Measurements from ENCODE around the gene AGAP1.

The AGAP1 gene

GRCh38 chr2:236105955-236106607, 612.2 kb downstream of the AGAP1 start:
- DNase-seq (ENCODE audit: low read depth): no peak

- DNase-seq (ENCODE audit: low read depth): no peak
These were observed 612.9 kb downstream of the AGAP1 start for GRCh38 chr2:236106761-236107160.

- DNase-seq (ENCODE audit: low read depth): no peak
These were observed 613.7 kb downstream of the AGAP1 start for GRCh38 chr2:236107536-236107935.

DNA sequence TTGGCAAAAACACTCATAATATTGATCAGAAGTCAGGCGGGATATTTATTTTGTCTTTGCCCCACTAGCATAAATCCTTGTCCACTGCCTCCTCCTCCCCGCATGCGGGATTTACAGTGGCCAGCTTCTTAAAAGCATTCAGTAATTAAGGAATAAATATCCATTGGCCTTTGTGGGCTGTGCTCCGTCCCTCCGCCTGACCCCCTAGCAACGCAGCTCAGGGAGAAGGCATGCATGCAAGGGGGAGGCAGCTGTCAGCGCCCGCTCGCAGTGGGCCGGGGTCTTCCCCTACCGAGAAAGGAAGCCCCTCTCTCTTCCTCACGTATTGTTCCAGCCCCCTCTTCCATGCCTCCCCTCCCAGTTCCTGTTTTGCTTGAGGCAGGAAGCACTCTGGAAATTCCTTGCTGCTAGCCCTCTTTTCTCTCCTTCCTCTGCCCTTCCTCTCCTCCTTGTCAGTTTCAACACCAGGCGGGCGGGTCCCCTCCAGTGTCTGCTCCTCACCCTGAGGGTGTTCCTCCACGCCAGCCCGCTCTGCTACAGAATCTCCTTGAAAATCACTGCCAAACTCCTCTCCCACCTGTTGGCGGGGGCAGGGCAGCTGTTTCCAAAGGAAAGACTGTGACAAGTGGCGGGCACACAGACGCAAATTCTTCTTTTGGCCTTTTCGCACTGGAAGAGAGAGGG, 614.2 kb downstream of the AGAP1 start:
- DNase-seq (ENCODE audit: low read depth): no peak

DNA sequence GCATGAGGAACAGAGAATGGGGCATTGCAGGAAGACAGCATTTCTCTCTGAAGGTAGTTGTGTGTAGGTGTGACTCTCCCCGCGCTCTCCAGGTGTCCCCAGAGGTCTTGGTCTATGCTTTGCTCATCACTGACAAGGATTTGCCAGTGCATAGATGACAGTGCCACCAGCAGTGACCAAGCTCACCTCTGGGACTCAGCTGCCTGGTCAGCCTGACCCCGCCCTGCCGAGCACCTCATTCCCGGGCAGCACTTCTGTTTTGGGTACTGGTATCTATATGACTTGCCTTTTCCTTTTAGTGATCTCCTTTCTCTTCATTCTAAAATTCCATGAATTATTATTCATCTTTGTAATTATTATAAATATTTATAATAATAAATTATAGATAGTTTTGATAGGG, 615.2 kb downstream of the AGAP1 start:
- no peak for DNase-seq (ENCODE audit: low read depth)

DNA sequence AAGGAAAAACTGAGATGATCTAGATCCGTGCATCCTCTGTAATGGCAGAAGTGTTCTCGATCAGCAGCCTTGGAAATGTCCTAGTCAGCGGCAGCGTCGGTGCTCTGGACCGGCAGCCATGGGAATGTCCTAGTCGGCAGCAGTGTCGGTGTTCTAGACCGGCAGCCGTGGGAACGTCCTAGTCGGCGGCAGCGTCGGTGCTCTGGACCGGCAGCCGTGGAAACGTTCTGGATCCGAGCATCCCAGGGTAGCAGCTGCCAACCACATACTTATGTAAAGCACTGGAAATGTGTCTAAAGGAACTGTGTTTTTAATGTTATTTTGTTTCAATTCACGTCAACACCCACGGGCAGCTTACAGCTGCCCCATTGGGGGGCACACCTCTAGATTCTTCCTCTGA, 615.6 kb downstream of the AGAP1 start:
- DNase-seq (ENCODE audit: low read depth): no peak

- no peak for DNase-seq (ENCODE audit: low read depth)
These were observed 618.6 kb downstream of the AGAP1 start for GRCh38 chr2:236112466-236112865.

- DNase-seq (ENCODE audit: low read depth): no peak
These were observed 619.6 kb downstream of the AGAP1 start for GRCh38 chr2:236113425-236113824.

GRCh38 chr2:236113948-236114347, 620.1 kb downstream of the AGAP1 start:
- no peak for DNase-seq (ENCODE audit: low read depth)

- no peak for DNase-seq (ENCODE audit: low read depth)
These were observed 621.1 kb downstream of the AGAP1 start for GRCh38 chr2:236114959-236115358.

- DNase-seq (ENCODE audit: low read depth): no peak
These were observed 623.6 kb downstream of the AGAP1 start for GRCh38 chr2:236117401-236117800.

GRCh38 chr2:236117861-236118269, 624.0 kb downstream of the AGAP1 start:
- DNase-seq (ENCODE audit: low read depth): no peak

- DNase-seq (ENCODE audit: low read depth): no peak
These were observed 625.2 kb downstream of the AGAP1 start for GRCh38 chr2:236119003-236119402.

DNA sequence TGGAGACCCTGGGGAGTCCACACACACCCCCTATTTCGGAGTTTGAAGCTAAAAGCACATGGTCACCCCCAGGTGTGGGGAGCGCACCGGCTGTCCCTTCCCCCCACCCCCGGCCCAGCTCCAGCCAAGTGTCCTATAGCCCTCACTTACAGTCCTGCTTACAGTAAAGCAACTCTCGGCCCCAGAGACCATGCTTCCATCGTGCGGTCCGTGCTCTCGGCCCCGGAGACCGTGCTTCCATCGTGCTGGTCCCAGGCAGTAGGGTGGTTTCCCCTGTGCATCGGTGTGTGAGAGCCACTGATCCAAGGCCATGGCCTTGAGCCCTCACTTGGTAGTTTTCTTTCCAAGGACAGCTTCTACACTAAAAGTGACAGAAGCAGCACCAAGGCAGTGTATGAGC, 625.6 kb downstream of the AGAP1 start:
- DNase-seq (ENCODE audit: low read depth): no peak

- DNase-seq (ENCODE audit: low read depth): no peak
These were observed 626.3 kb downstream of the AGAP1 start for GRCh38 chr2:236120141-236120601.

DNA sequence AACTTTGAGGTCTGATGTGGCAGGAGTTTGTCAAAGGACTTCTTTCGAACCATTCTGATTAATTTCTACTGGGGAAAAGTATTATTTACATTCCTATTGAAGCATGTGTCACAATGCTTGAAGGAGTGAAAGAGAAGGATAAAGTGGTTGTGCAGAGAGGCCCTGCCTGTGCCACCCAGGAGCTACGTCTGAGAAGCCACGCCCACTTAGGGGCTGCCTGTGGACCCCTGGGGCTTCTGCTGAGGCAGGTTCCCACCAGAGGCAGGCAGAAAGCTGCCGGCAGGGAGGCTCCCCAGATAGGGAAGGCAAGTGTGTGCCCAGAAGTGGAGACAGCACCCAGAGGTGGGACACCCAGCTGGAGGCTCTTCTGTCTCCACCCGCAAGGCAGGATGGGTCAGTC, 627.0 kb downstream of the AGAP1 start:
- DNase-seq (ENCODE audit: low read depth): no peak

- DNase-seq (ENCODE audit: low read depth): peak; percentile 25
These were observed 627.7 kb downstream of the AGAP1 start for GRCh38 chr2:236121546-236121945.

DNA sequence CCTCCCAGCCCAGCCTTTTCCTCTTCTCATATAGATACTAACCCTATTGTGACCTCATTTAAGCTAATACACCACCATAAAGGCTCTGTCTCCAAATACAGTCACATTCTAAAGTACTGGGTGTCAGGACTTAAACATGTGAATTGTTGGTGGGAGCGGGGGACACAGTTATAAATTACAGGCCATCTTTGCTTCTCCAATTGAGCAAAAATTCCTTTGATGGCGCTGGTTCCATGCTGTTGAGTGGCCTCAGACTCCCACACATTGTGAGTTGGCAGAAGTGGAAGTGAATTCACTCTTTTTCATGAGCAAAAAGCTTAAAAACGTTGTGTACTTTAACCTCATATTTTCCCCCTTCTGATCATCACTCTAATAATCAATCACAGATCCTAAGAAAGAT, 628.4 kb downstream of the AGAP1 start:
- DNase-seq (ENCODE audit: low read depth): no peak

DNA sequence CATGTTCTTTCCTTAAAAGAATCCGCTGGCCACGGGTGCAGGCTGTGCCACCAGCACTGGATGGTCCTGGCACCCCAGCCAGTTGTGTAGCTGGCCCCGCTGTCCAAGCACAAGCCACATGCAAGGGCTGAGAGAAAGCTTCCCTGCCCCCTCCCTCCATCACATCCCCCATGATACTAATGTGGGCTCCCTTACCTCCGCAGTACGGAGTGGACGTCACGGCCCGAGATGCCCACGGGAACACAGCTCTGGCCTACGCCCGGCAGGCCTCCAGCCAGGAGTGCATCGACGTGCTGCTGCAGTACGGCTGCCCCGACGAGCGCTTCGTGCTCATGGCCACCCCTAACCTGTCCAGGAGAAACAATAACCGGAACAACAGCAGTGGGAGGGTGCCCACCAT, 629.9 kb downstream of the AGAP1 start:
- no peak for DNase-seq (ENCODE audit: low read depth)

- no peak for DNase-seq (ENCODE audit: low read depth)
These were observed 630.5 kb downstream of the AGAP1 start for GRCh38 chr2:236124182-236124893.

- DNase-seq (ENCODE audit: low read depth): no peak
These were observed 631.7 kb downstream of the AGAP1 start for GRCh38 chr2:236125541-236125940.

DNA sequence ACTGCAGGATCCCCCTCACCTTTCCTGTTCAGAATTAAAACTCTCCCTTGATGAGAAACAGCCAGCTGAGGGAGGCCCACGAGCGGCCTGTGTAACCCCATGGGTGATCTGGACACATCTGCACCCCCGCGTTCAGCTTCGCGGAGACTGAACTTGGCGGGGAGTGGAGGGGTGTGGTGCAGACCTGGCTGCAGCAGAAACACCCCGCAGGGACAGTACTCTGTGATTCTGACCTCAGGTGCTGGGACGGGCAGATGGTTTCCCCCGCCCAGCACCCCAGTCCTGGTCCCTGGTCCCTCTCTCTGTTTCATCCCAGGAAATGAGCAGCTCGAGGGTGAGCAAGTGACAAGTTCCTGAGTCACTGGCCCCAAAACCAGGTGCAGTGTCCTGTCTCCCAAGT, 633.2 kb downstream of the AGAP1 start:
- DNase-seq (ENCODE audit: low read depth): no peak

DNA sequence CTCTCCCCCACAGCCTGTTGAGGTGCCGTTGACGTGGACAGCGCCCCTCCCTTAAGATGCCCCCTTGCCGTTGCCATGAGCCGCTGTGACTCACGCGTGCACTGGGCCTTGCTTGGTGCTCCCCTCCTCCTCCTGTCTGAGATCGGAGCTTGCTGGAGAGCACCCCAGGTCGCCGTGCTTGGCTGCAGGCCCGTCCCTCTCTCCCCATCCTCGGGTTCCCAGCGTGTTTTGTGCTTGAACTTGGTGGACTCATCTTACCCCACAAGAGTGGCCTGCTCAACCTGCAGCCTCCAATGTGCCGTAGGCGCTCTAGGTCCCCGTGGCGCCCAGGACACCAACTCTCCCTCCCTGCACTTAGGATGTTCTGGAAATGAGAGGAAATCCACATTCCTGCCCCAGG, 634.5 kb downstream of the AGAP1 start:
- DNase-seq (ENCODE audit: low read depth): no peak

All from EH (cell line).